GM12865 (cell line): Measurements from ENCODE around the gene IFT57.

Experiments used
- DNase-seq: peaks from one replicate; pipeline ENCODE4 v3.0.0; 2010; ENCODE audit warnings: low read depth
- H3K4me3 ChIP-seq: 2 replicates; pipeline ENCODE4 v1.5.1; 2011; ENCODE audit warnings: mild to moderate bottlenecking, low read depth, low read length, control low read depth
- CTCF ChIP-seq: IDR thresholded peaks from 2 replicates; pipeline ENCODE4 v1.5.1; 2011; ENCODE audit warnings: low read length, control low read depth, low read depth, inconsistent platforms; ENCODE audit not compliant: insufficient read depth; ENCODE audit errors: missing control alignments

The IFT57 gene

GRCh38 chr3:108146139-108146538, 76.1 kb downstream of the IFT57 start:
- no peak for DNase-seq

GRCh38 chr3:108145578-108145977, 76.6 kb downstream of the IFT57 start:
- no peak overlapping the region for H3K4me3 ChIP-seq
- no peak for DNase-seq
- no peak for TF ChIP-seq CTCF

More at GRCh38 chr3:108146139-108146538, 76.1 kb downstream of the IFT57 start:
- no peak overlapping the region for H3K4me3 ChIP-seq
- TF ChIP-seq CTCF, result no peak

- TF ChIP-seq CTCF, result no peak
- H3K4me3 ChIP-seq, result no peak overlapping the region
- no peak for DNase-seq
Measured at GRCh38 chr3:108137460-108137814, 84.8 kb downstream of the IFT57 start.

GRCh38 chr3:108136561-108137459, 85.4 kb downstream of the IFT57 start:
- no peak overlapping the region for H3K4me3 ChIP-seq
- no peak for TF ChIP-seq CTCF
- no peak for DNase-seq

GRCh38 chr3:108134555-108134880, 87.7 kb downstream of the IFT57 start:
- no peak overlapping the region for H3K4me3 ChIP-seq
- no peak for TF ChIP-seq CTCF
- DNase-seq, result no peak

GRCh38 chr3:108133858-108134554, 88.2 kb downstream of the IFT57 start:
- no peak for TF ChIP-seq CTCF
- peak overlapping the region; percentile 11; the same call in 1 of the 2 replicates for H3K4me3 ChIP-seq
- DNase-seq, result peak; percentile 56
